ENCODE data around the gene DLX4. TPM values are rescaled to one million over a fixed set of nuclear protein-coding genes. Genes with fewer than 3 reads are reported as not detected.

Gene DLX4
- total and polyA plus RNA-seq, 2 donors (not counting 3 experiments of a cell fraction or from before 2014, with no cell fraction given): not detected

DNA sequence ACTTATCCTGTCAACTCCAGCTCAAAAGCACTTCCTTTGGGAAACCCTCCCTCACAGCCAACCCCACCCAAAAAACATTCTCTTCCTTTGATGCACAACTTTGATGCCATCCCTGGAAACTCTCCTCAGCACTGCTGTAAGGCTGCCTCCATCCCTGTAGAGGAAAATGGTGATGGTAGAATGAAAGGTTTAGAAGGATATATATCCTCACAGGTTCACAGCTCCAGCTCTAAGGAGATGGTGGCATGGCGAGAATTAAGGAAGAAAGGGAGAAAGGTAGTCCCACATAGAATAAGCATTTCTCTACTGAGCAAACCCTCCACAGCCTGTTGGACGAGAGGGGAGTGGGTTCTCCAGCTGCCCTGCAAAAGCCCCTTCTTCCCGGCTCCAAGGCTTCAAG lies 2.2 kb upstream of the DLX4 start:
- no TSS peak for BruUV-seq (replicated peaks)
- H3K27me3 ChIP-seq (ENCODE audit: control insufficient read depth in 2 of 2, insufficient read depth in 2 of 2, low read length in 2 of 2): peaks cover 88 to 93% of the 10 kb centered on the region in 2 experiments
- intact Hi-C loops (cut with micrococcal nuclease): no loop called here

More for the DNA sequence above, 2.2 kb upstream of the DLX4 start:
- H3K27ac ChIP-seq (ENCODE audit: insufficient read depth, low read depth, low read length): no peak overlapping the region
- no peak overlapping the region for H2AFZ ChIP-seq (ENCODE audit: low read depth, low read length)
- CTCF ChIA-PET: interaction anchor here (0.5 to 2.2 kb wide), 7 partner anchors 10 to 66 kb away, joined by 3 to 7 read pairs (median 4); no protein-coding TSS in a partner anchor
- H3K79me2 ChIP-seq (ENCODE audit: control insufficient read depth, insufficient read depth, low read length): no peaks in the 10 kb centered on the region
- no peaks in the 10 kb centered on the region for H3K4me1 ChIP-seq (ENCODE audit: control insufficient read depth, extremely low read depth, insufficient read depth, low read length)
- dilution Hi-C loops (cut with MboI; ENCODE audit: extremely low pct_ligation_motif_present, low sequenced_read_pairs): no loop called here
- no peaks in the 10 kb centered on the region for H3K9me3 ChIP-seq (replicated peaks; ENCODE audit: control insufficient read depth, insufficient read depth, low read length)
- no peaks in the 10 kb centered on the region for H3K9me1 ChIP-seq (replicated peaks; ENCODE audit: control insufficient read depth, extremely low read depth, insufficient read depth, low read length)
- TF ChIP-seq JUN (IDR thresholded peaks at IDR 0.05; ENCODE audit: borderline replicate concordance, insufficient read depth, insufficient read length, low read depth) (no peak), CTCF (IDR thresholded peaks at IDR 0.05; ENCODE audit: extremely low read depth in 1 of 2, insufficient read depth in 1 of 2, low read depth in 1 of 2, low read length in 2 of 2) (no peak), MYC (IDR thresholded peaks at IDR 0.05; ENCODE audit: low read depth, low read length) (no peak), POLR2AphosphoS5 (IDR thresholded peaks at IDR 0.05; ENCODE audit: insufficient read depth, low read depth, low read length) (no peak), EZH2 (IDR thresholded peaks at IDR 0.05; ENCODE audit: borderline replicate concordance, low read depth, low read length, severe bottlenecking) (no peak), MAX (IDR thresholded peaks at IDR 0.05; ENCODE audit: insufficient read depth, insufficient read length) (no peak), GATA2 (IDR thresholded peaks at IDR 0.05; ENCODE audit: insufficient read depth, insufficient read length, low read depth, low read length) (no peak), POLR2A (IDR thresholded peaks at IDR 0.05; ENCODE audit: low read depth, low read length) (no peak), FOS (IDR thresholded peaks at IDR 0.05; ENCODE audit: borderline replicate concordance, insufficient read depth, low read length) (no peak)
- POLR2A ChIA-PET: no interaction called here
- no peaks in the 10 kb centered on the region for H3K36me3 ChIP-seq (ENCODE audit: control insufficient read depth in 2 of 2, extremely low read depth in 1 of 2, insufficient read depth in 2 of 2, low read length in 2 of 2)
- H3K4me3 ChIP-seq (replicated peaks in 1 of 3; ENCODE audit: insufficient read depth in 1 of 3, low read depth in 1 of 3, low read length in 3 of 3): no peak overlapping the region
- no peaks in the 10 kb centered on the region for H4K20me1 ChIP-seq (replicated peaks; ENCODE audit: control insufficient read depth, extremely low read depth, insufficient read depth, low read length)
- DNase-seq (ENCODE audit: low read depth, low spot score): no peak
- FAIRE-seq: no peak
- no peak overlapping the region for H3K4me2 ChIP-seq (ENCODE audit: insufficient read depth, low read length)
- no peak overlapping the region for H3K9ac ChIP-seq (replicated peaks; ENCODE audit: extremely low read depth, insufficient read depth, low read length)

All from endothelial cell of umbilical vein (primary cell).